ENCODE results near the gene CDH8. TPM values are rescaled to one million over a fixed set of nuclear protein-coding genes. Genes with fewer than 3 reads are reported as not detected.

CDH8 gene
- total RNA-seq, 1 experiment from 2014 or later: 5.7 TPM

DNA sequence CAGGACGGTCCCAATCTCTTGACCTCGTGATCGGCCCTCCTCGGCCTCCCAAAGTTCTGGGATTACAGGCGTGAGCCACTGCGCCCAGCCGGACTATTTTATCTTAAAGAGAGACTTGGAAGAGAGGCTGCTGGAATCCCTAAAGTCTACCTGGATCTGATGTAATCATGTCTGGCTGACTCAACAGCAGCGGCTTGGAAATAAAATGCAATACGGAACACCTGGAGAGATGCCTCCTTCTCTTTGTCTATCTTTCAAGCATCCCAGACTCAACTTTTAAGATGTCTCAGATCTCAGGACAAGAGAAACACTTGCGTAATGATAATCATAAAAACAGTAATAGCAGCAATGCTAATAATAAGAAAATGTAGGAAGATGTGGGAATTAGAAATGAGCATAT, 95.6 kb downstream of the CDH8 start:
- H3K9ac ChIP-seq (ENCODE audit: low read length): no peak overlapping the region
- H3K36me3 ChIP-seq (ENCODE audit: low read depth, low read length): no peaks in the 10 kb centered on the region
- BruUV-seq (replicated peaks): no TSS peak
- no peaks in the 10 kb centered on the region for H3K79me2 ChIP-seq (ENCODE audit: low read length)
- intact Hi-C loops (cut with micrococcal nuclease): no loop called here
- no peaks in the 10 kb centered on the region for H3K9me2 ChIP-seq (replicated peaks; ENCODE audit: low read length)
- no peak overlapping the region for H2AFZ ChIP-seq (ENCODE audit: low read length)
- H3K27me3 ChIP-seq (ENCODE audit: low read length): no peaks in the 10 kb centered on the region
- H3K4me3 ChIP-seq (ENCODE audit: low read length): no peak overlapping the region
- H3K4me2 ChIP-seq (ENCODE audit: low read length): no peak overlapping the region
- no peaks in the 10 kb centered on the region for H3K9me3 ChIP-seq (ENCODE audit: low read length)
- ATAC-seq (no peak), DNase-seq (no peak)
- H3K27ac ChIP-seq (ENCODE audit: low read length): no peak overlapping the region
- no peaks in the 10 kb centered on the region for H4K20me1 ChIP-seq (ENCODE audit: low read length)
- peaks cover 5% of the 10 kb centered on the region for H3K4me1 ChIP-seq (ENCODE audit: insufficient read depth, low read length)
- TF ChIP-seq EZH2 (IDR thresholded peaks at IDR 0.05; ENCODE audit: low read length, unreplicated experiment) (no peak), EZH2phosphoT487 (IDR thresholded peaks at IDR 0.05; ENCODE audit: borderline replicate concordance, low read length) (no peak)
- ChIA-PET POLR2A (ENCODE audit: unreplicated experiment) (no interaction called here), CTCF (no interaction called here)
- H3F3A ChIP-seq (ENCODE audit: low read length, unreplicated experiment): no peaks in the 10 kb centered on the region

DNA sequence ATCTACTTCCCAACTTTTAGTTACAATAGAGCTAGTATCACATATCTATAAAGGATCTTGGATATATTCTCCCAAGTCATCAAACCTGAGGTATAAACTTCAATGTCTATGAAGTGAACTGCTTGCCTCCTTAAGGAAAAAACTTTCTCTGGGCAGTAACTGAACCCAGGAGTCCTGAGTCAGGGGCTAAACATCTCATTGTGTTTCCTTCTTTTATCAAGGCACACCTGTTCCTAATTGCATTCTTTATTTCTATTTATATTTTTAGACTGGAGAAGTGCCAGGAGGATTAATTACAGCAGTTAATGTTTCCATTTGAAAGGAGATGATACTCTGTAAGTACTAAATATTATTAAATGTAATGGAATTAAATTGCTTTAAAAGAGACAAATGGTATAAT, 98.6 kb downstream of the CDH8 start:
- intact Hi-C loops (cut with micrococcal nuclease): loop anchor here (5.0 to 10.0 kb wide), 2 partner anchors 45 to 273 kb away; no protein-coding TSS in a partner anchor
- no peak for ATAC-seq
- no peak overlapping the region for H3K4me3 ChIP-seq (ENCODE audit: low read length)
- no peaks in the 10 kb centered on the region for H4K20me1 ChIP-seq (ENCODE audit: low read length)
- no peaks in the 10 kb centered on the region for H3K27me3 ChIP-seq (ENCODE audit: low read length)
- no peak overlapping the region for H2AFZ ChIP-seq (ENCODE audit: low read length)
- TF ChIP-seq EZH2 (IDR thresholded peaks at IDR 0.05; ENCODE audit: low read length, unreplicated experiment): no peak
- no peak for TF ChIP-seq CTCF (conservative IDR thresholded peaks at IDR 0.05; ENCODE audit: low read depth, low read length)
- no peak for TF ChIP-seq EZH2phosphoT487 (IDR thresholded peaks at IDR 0.05; ENCODE audit: borderline replicate concordance, low read length)
- H3K27ac ChIP-seq (ENCODE audit: low read length): no peak overlapping the region
- peaks cover 5% of the 10 kb centered on the region for H3K4me1 ChIP-seq (ENCODE audit: insufficient read depth, low read length)
- ChIA-PET CTCF (no interaction called here), POLR2A (ENCODE audit: unreplicated experiment) (no interaction called here)
- H3K4me2 ChIP-seq (ENCODE audit: low read length): no peak overlapping the region
- no TSS peak for BruUV-seq (replicated peaks)
- H3K79me2 ChIP-seq (ENCODE audit: low read length): no peaks in the 10 kb centered on the region
- DNase-seq: no peak
- no peak overlapping the region for H3K9ac ChIP-seq (ENCODE audit: low read length)
- H3K9me2 ChIP-seq (replicated peaks; ENCODE audit: low read length): no peaks in the 10 kb centered on the region
- no peaks in the 10 kb centered on the region for H3K9me3 ChIP-seq (ENCODE audit: low read length)
- H3K36me3 ChIP-seq (ENCODE audit: low read depth, low read length): no peaks in the 10 kb centered on the region
- no peaks in the 10 kb centered on the region for H3F3A ChIP-seq (ENCODE audit: low read length, unreplicated experiment)

DNA sequence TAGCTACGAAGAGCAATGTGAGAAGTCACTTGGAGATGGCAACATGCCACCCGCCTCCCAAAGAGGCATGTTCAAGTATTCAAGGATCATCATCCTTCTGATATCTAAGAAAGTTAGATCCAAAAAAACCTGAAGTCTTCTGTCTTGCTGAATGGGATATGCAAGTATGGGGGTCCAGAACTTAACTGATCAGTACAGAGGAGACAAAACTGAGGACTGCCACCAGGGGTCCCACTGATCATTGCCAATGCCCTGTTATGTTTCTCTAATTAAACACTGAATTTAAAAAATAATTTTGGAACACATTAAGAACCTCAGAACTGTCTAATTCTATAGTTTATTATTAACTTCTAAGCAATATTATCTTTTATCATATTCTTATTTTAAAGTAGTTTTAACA, 99.7 kb downstream of the CDH8 start:
- no peak overlapping the region for H3K27ac ChIP-seq (ENCODE audit: low read length)
- no peak overlapping the region for H3K4me2 ChIP-seq (ENCODE audit: low read length)
- H3K9me3 ChIP-seq (ENCODE audit: low read length): no peaks in the 10 kb centered on the region
- H3K27me3 ChIP-seq (ENCODE audit: low read length): no peaks in the 10 kb centered on the region
- ATAC-seq (no peak), DNase-seq (peak; percentile 11)
- POLR2A ChIA-PET (ENCODE audit: unreplicated experiment): no interaction called here
- no peaks in the 10 kb centered on the region for H3F3A ChIP-seq (ENCODE audit: low read length, unreplicated experiment)
- H3K79me2 ChIP-seq (ENCODE audit: low read length): no peaks in the 10 kb centered on the region
- peaks cover 5% of the 10 kb centered on the region for H3K4me1 ChIP-seq (ENCODE audit: insufficient read depth, low read length)
- no peak overlapping the region for H2AFZ ChIP-seq (ENCODE audit: low read length)
- BruUV-seq (replicated peaks): no TSS peak
- peak; percentile 59 for TF ChIP-seq CTCF (conservative IDR thresholded peaks at IDR 0.05; ENCODE audit: low read depth, low read length)
- no peak for TF ChIP-seq EZH2phosphoT487 (IDR thresholded peaks at IDR 0.05; ENCODE audit: borderline replicate concordance, low read length)
- no peak for TF ChIP-seq EZH2 (IDR thresholded peaks at IDR 0.05; ENCODE audit: low read length, unreplicated experiment)
- intact Hi-C loops (cut with micrococcal nuclease): loop anchor here (5.0 to 10.0 kb wide), 2 partner anchors 44 to 272 kb away; no protein-coding TSS in a partner anchor
- H4K20me1 ChIP-seq (ENCODE audit: low read length): no peaks in the 10 kb centered on the region
- no peaks in the 10 kb centered on the region for H3K36me3 ChIP-seq (ENCODE audit: low read depth, low read length)
- CTCF ChIA-PET: interaction anchor here (0.6 kb wide), 1 partner anchor 18 kb away, joined by 5 read pairs; no protein-coding TSS in a partner anchor
- H3K9me2 ChIP-seq (replicated peaks; ENCODE audit: low read length): no peaks in the 10 kb centered on the region
- H3K9ac ChIP-seq (ENCODE audit: low read length): no peak overlapping the region
- no peak overlapping the region for H3K4me3 ChIP-seq (ENCODE audit: low read length)

Data from PC-3 (cell line).